ENCODE measurements around the gene ZKSCAN1.

ZKSCAN1 gene

DNA sequence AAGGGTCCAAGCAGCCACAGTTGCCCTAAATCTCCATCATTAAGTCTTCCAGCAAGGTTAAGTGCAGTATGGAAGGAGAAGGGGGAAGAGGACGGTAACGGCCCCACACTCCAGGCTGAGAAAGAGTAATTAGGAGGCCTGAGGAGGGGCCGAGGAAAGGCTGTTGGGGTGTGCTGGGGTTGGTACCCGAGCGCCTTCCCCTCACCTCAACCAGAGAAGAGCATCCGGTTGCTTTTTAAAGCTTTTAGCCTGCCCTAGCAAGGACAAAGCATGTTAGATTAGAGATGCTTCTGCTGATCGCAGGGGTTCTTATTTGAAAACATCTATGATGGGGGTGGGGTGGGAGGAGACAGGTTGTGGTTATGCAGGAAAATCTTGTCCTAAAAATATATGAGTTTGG lies 25.2 kb downstream of the ZKSCAN1 start:
- no peak for DNase-seq

DNA sequence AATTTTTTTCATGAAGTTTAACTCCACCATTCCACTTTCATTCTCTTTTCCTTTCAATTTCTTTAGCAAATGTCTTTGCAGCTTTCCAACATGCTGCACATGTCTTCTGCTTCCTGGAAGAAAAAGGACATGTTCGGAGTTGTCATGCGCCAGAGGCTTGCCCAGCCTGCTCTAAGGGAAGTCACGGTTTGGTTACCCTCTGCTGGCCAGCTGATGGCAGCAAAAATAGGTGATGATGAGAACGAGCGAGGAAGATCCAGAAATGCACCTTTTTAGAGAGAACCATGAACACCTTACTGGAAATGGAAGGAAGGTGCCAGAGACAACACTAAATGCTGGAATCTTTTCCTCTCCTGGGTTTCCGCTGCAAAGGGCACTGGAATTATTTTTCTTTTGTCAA lies 29.3 kb downstream of the ZKSCAN1 start:
- no peak for DNase-seq

DNA sequence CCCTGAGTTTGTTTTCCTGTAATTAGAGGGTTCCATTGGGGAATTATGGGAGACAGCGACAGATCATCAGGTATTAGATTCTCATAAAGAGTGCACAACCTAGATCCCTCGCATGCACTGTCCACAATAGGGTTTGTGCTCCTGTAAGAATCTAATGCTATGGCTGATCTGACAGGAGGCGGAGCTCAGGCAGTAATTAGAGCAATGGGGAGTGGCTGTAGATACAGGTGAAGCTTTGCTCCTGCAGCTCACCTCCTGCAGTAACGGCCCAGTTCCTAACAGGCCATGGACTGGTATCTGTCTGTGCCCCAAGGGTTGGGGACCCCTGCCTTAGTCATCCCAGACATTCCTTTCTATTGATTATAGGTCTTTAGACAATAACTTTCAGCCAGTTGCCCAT lies 33.3 kb downstream of the ZKSCAN1 start:
- DNase-seq = no peak

DNA sequence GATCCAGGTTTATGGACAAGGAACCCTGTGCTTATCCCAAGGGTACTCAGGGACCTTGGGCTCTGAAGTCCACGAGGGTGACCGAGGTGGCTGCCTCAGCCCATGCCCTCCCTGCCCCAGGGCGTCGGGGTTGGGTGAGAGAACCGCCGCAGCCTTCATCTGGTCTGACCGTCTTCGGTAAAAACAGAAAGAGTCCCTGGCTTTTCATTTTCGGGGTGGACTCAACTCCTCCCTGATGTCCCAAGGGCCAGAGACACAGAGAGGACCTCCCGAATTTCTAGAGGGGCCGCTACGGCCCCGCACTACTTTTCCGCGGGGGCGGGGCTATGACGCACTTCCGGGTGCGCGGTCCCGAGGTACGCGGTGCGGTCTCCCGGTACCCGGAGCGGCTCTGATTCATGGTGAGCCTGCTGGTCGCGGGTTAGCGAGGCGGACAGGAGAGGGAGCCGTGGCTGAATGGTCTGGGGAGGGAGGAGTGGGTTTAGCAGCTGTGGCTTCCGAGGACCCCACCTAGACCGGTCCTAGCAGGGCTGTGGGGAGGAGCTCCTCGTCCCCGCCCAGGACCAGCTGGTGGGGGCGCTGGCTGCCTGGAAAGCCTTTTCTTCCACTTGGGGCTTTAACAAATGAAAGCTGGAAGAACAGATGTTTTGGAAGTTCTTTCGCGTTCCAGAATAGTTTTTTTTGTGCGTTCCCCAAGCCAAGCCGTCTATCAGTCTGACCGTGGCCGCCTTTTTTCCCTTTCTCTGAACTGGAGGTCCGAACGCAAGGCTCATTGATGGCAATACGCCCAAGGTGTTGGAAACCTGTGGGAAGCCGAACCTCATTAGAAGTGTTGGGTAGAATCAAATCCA lies 34.3 kb downstream of the ZKSCAN1 start, which contains the start of gene ZSCAN21:
TSS of gene ZSCAN21 (plus strand) at position 334 of the 851 bp plus-strand sequence. CDS start 7,233 bp downstream, outside the sequence.
- DNase-seq = peak; percentile 81

DNA sequence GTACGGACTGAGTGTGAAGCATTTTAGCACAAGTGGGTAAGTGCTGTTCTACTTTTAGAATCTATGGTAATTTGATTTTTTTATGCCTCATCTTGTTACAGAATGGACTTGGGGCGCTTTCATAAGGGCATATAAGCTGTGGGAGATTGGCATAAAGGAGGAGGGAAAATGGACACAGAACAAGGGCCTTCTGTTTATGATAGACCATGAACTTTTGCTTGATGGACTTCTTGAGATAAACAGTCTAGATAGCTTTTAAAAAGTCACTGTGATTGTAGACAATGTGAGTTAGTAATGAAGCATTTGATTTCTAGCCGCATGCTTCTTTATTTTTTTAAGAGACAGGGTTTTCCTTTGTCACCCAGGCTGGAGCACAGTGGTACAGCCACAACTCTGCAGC lies 36.2 kb downstream of the ZKSCAN1 start:
- DNase-seq = no peak

DNA sequence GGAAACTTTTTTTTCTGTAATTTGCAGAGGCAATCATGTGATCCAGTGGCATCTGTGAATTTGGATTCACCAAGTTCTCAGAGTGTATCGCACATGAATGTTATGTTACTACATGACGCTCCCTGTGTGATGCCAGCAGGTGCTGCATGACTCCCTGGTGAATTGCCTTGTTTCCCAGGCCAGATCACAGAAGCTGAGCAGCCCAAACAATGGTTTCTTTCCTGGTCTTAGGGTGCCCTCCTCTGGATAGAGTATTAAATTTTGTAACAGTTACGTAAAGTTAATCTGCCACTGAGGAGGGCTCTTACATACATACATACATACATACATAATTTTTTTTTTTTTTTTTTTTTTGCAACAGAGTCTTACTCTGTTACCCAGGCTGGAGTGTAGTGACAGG lies 37.8 kb downstream of the ZKSCAN1 start:
- DNase-seq = peak; percentile 76

DNA sequence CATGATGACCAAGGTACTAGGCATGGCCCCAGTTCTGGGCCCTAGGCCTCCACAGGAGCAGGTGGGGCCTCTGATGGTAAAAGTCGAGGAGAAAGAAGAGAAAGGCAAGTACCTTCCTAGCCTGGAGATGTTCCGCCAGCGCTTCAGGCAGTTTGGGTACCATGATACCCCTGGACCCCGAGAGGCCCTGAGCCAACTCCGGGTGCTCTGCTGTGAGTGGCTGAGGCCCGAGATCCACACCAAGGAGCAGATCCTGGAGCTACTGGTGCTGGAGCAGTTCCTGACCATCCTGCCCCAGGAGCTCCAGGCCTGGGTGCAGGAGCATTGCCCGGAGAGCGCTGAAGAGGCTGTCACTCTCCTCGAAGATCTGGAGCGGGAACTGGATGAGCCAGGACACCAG lies 41.6 kb downstream of the ZKSCAN1 start:
- DNase-seq = no peak

DNA sequence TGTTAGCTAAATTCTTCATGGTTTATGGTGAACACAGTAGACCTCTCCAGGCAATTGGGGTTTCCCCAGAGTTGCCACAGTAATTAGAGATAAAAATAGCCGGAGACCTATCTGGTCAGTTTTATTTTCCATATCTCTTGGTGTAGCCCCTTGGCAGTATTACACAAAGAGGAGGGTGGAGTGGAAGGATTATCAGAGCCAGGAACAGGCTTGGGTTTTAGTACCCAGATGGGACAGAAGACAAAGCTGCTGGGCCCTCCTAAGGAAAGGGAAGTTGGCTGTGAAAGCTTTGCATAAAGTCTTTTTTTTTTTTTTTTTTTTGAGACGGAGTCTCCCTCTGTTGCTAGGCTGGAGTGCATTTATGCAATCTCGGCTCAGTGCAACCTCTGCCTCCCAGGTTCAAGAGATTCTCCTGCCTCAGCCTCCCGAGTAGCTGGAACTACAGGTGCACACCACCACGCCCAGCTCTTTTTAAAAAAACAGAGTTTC lies 43.9 kb downstream of the ZKSCAN1 start:
- no peak for DNase-seq

DNA sequence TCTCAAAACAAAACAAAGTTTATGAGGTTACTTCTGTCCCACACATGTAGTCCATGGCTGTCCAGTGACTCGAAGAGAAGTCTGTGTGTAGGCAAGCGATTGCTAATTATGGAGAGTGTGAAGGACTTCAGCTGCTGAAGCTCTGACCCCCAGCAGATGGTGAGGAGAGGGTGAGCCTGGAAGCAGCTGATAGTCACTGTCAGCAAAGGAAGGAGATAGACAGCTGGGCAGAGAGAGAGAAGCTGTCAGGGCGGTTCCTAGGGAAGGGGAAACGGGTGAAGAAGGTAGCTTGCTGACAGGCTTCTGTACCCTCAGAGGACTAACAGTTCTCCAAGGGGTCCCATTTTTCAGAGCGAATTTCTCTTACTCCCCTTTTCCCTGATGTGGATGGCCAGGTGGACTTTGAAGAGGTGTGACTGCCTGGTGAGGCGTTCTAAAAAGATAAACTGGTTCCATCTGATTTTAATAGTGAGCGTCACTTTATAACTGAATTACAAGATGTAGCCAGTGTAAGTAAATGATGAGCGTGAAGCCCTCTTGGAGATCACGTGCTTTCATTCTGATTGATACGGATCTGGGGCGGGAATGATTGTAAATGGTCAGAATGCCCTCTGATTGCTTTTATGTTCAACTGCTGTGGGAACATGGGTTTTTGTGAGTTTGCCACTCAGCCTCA lies 46.3 kb downstream of the ZKSCAN1 start:
- DNase-seq = no peak

DNA sequence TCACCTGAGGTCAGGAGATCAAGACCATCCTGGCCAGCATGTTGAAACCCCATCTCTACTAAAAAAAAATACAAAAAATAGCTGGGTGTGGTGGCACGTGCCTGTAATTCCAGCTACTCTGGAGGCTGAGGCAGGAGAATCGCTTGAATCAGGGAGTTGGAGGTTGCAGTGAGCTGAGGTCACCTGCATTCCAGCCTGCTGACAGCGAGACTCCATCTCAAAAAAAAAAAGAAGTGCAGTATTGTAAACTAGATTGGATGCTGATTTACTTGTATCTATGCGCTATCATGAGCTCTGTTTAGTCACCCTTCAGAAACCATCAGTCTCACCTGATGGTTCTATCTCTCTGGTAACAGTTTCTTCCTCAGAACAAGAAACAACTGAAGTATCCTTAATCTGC lies 48.0 kb downstream of the ZKSCAN1 start:
- DNase-seq = no peak

DNA sequence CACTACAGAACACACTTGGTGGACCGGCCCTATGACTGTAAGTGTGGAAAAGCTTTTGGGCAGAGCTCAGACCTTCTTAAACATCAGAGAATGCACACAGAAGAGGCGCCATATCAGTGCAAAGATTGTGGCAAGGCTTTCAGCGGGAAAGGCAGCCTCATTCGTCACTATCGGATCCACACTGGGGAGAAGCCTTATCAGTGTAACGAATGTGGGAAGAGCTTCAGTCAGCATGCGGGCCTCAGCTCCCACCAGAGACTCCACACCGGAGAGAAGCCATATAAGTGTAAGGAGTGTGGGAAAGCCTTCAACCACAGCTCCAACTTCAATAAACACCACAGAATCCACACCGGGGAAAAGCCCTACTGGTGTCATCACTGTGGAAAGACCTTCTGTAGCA lies 48.8 kb downstream of the ZKSCAN1 start:
- no peak for DNase-seq

DNA sequence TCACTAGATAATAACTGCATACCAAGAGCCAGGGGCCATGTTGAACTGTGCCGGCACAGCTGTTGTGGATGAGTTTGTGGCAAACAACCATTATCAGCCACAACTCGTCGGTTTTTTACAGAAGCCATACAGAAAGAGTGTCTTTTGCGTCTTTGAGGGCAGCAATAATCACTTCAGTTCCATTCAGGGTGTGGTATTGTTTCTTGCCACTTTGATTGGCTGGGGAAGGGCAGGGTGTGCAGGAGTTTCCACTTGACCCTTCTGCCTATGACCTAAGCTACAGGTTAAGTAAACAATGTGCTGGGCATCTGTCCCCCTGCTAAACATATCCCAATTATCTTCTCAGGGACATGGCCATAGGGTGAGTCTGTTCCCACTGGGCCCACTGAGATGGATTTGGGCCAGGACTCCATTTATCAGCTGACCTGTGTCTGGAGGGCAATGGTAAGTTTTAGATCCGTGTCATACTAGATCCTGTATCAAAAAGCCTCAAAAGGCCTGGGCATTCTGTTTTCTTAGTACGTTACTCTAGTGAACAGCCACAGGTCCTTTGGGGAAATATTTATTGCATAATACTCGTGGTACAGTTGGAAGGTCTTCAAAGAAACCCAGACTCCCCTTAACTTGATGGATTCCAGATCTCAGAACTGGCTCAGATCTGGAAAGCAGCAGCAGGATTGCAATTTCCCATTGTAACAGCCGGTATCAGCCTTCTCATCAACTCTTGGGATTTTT lies 50.2 kb downstream of the ZKSCAN1 start:
- DNase-seq = no peak

DNA sequence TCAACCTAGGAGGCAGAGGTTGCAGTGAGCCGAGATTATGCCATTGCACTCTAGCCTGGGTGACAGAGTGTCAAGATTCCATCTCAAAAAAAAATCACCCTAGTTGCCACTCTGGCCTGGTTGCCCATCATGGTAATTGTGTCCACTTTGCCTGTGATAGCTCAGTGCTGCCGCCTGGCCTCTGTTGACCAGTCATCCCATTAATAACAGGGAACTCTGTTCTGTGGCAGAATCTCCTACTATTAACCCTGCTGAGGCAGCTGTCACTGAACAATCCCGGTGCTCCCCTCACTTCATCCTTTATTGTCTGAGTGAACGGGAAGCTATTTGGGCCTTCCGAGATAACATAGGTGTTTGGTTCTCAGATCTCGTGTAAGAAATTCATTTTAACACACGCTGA lies 51.6 kb downstream of the ZKSCAN1 start:
- no peak for DNase-seq

DNA sequence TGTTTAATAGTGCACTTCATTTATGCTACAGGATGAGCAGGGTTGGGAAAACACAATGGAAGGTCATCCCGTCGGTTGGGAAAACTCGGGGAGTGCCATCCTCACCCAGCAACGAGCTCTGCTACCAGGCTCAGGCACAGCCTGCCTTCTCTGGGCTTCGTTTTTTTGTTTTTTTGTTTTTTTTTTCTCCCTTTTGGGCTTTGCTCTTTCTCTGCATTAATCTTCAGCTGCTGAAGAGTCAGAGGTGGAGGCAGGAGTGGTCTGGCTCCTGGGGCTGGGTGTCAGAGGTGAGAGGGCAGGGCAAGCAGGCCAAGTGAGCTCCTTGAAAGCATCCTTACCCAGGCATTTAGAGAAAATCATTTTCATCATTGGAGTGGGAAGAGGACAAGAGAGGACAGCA lies 54.6 kb downstream of the ZKSCAN1 start:
- no peak for DNase-seq

DNA sequence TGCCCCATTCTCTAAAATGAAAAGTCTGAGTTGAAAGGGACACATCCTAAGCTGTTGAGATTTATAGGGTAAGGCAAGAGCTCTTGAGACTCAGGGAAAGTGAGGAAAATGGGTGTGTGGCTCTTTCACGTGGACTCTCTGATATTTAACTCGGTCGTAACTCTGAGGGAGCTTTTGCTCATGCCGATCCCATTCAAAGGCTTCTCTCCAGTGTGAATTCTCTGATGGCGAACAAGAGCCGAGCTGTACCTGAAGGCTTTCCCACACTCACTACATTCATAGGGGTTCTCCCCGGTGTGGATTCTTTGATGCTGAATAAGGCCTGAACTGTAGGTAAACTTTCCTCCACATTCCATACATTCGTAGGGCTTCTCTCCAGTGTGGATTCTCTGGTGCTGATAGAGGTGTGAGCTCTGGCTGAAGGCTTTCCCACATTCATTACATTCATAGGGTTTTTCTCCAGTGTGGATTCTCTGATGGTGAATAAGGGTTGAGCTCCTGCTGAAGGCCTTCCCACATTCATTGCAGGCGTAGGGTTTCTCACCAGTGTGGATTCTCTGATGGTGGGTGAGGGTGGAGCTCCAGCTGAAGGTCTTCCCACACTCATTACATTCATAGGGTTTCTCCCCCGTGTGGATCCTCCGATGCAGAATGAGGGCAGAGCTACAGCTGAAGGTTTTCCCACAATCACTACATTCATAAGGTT lies 55.8 kb downstream of the ZKSCAN1 start:
- DNase-seq = no peak

DNA sequence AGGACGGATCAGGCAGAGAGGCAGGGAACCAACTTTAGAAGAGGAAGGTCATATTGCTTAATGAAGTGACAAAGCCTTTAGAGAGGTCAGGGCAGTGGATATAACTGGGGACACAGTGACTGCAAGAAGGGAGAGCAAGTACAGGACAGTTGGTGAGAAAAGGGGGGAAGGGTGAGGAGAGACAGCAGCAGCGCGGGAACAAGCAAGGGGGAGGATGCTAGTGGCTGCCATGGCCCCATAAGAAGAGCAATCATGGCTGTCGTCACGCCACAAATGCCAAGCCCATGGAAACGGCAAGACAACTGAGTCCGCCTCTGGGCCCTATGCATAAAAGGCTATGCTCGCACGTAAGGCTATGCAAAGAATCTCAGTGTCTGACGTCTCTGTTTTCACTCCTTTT lies 57.1 kb downstream of the ZKSCAN1 start:
- DNase-seq = no peak

DNA sequence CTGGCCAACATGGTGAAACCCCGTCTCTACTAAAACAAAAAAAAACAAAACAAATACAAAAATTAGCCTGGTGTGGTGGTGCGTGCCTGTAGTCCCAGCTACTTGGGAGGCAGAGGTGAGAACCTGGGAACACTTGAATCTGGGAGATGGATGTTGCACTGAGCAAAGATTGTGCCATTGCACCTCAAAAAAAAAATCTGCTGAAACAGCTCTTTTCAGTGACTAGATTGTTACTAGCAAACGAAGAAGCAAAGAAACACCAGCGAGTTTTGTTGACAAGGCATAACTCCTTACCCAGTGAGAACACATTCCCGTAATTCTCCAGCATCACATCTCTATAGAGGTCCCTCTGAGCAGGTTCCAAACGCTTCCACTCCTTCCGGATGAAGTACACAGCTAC lies 59.4 kb downstream of the ZKSCAN1 start:
- no peak for DNase-seq

DNA sequence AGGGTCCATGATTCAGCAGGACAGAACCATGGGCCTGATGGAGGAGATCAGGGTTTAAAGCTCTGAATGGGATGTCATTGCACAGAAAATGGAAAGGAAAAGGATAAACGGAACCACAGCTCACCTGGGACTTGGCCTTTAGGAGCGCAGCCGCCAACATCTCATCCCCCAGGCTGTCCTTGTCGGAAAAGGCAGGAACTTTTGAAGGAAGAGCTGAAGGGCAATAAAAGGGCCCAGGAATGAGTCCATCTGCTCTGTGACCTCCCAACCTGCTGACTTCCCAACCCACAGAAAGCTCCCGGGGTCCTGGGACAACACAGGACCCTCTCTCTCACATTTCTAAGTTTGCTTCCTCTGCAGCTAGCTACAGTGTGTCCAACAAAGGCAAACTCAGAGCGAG lies 60.0 kb downstream of the ZKSCAN1 start:
- DNase-seq = no peak

DNA sequence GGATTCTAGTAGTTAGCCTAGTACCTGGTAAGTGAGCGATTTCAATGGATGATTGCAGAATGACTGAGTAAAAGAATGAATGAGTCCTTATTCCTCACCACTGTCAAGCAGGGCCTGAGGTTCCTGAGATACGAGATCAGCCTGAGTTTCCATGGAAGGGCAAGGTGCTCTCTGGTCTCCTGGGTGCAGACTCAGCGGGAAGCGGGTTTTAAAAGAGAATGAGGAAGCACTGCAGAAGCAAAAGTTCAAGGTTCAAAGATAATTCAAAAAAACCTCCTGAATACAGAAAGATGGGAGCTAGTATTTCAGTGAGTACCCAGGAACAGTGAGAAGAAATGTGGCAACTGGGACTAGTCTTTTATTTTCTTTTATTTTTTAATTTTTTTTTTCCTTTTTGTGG lies 61.8 kb downstream of the ZKSCAN1 start:
- no peak for DNase-seq

DNA sequence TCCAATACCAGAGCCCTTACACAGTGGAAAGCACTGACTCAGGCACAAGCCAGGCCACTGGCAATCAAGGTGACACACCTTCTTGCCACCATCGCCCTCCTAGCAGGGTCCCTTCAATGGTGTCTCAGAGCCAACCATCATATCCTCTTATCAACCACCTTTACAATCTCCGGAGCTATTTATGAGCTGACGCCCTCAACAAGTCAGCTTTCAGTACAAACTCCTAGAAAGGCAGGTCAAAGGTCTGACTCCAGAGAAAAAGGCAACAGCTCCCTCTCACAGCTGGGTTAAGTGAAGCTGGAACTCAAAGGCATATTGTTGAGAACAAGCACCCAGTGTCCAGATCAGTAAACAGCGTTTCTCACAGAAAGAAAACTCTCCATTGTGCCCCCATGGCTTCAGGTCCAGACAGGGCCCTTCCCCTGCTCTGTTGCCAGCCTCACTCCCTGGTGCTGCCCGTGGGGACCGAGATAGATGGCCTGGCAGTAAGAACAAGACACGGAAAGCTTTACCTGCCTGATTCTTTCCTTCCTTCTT lies 63.7 kb downstream of the ZKSCAN1 start:
- no peak for DNase-seq

DNA sequence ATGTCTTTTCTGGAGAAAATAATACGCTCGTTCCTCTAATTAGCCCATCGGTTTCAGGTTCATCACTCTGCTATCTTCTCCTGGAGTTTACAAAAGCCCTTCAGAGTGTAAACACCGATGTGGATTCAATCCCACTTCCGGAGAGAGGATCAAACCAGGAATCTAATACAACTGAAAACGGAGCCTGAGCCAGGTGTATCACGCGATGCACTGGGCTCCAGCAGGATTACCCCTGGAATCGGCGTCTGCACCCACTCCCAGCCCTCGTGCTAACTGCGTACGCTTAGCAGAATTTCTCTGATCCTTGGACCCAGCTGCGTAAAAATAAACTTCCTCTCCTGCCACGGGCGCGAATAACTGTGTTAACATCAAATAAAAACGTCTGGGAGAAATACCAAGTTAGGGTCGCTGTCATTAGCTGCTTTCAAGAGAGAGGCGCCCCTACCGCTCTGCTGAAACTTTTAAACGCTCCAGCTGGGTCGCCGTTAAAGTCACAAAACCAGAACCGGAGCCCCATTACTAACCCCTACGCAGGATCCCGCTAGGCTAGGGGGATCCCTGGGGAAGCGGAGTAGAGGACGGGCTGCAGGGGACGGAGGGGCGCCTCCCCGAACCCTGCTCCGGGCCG lies 65.6 kb downstream of the ZKSCAN1 start:
- DNase-seq = peak; percentile 35

DNA sequence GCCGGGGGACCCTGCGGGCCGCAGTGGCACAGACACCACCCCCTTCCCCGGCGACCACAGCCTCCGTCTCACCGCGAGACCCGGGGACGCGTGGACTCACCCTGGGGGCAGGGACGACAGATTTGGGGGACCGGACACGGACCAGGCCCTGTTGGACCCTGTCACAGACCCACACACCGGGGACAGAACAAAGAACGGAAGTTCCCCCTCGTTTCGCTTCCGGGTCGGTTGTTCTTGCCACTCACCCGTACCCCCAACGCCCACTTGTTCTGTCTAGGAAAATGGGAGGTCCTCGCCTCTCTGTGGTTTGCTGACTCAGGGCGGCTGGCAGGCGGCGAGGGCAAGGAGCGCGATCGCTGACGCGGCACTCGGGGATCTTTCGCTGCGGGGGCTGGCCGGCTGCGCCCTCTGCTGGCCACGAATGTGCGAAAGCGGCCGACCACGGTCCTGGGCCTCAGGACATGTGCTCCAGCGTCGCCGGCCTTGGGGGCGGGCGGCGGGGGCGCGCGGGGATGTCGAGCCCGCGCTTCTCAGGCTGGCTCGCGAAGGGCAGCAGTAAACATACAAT lies 66.2 kb downstream of the ZKSCAN1 start, which contains the start of gene ZNF3:
TSS of gene ZNF3 (minus strand) at position 189 of the 568 bp plus-strand sequence. CDS start 4,366 bp downstream, outside the sequence.
- peak; percentile 99 for DNase-seq

Measured in NCI-H1092 (cell line).